CD4-positive, alpha-beta T cell treated with Interferon gamma for 1 hour (primary cell): Measurements from ENCODE around the gene POU2F1.

ENCODE experiments used
- DNase-seq: peaks from one replicate; pipeline ENCODE4 v3.0.0-alpha.2; 2020

POU2F1 gene

DNA sequence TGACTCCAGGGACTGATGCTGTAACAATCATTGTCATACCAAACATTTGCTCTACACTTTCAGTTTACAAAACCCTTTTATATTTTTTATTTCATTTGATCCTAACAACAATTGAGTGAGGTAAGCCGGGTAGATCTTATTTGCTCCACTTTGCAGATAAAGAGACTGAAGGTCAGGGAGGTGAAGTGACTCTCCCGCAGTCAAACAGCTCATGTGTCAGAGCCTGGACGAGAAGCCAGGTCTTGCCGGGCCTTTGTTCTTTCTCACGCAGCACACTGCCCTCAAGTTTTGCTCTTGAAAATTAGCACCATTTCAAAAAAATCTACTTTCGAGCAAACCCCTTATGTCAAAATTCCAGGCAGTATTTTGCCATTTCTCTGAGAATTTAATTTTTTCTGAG is 232.4 kb downstream of the POU2F1 start:
- no peak for DNase-seq

DNA sequence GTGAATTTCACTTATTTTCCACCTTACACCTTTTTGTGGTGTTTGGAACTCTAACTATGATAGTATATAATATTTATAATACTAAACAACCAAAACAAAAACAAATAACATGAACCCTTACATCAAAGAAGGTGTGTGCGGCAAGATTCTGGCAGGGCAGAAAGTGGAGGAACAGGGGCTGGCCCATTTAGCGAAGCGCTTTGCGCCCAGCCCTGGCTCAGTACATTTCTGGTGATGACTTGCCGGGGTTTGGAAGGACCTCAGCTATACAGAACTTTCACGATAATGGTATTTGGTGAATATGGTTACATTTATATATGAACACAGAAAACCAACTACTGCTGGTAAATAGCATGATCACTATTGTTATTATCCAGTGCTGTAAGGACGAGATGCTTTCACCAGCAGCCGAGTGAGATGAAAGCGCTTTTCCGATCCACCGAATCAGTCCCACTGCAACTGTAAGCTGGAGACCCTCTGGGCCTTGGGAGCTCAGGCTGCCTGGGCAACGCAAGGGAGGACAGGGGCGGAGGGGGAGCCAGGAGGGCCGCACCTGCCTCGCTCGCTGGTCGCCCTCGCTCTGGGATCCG is 233.7 kb downstream of the POU2F1 start:
- no peak for DNase-seq

DNA sequence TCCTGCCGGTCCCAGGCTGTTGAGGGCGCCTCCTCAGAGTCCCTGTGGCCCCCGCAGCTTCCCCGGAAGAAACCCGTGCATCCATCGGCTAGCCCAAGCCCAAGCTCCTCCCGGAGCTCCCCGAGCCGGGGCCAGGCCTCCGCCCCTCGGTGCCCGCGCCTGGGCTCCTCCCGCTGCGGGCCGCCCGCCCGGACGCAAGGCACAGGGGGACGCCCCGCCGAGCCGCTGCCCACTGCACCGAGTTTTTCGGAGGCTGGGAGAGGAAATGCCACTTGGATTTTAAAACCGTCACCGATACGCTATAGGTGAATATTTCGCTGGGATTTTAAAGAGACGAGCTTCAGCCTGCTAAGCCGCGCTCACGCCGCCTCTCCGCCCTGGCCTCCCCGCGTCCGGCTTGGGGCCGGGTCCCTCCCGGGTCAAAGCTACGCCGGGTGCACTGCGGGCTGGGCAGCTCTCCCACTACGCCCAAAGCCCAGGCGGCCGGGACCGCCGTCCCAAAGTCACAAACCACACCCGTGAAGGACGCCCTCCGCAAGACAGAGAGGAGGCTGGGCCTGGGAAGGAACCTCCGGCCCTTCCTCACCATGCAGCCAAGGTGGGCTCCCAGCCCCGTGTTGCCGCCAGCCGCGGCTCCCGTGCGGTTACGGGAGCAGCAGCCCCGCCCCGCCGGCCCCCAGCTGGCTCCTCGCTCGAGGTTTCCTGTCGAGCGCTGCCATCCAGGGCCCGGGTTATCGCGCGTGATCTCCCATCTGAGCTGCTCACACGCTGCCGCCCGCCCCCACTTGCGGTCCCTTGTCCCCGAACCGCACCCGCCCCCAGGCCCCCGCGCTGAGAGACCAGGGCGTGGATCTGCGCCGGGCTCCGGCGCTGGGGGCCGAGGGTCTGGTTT is 234.5 kb downstream of the POU2F1 start:
- peak; percentile 80 for DNase-seq

DNA sequence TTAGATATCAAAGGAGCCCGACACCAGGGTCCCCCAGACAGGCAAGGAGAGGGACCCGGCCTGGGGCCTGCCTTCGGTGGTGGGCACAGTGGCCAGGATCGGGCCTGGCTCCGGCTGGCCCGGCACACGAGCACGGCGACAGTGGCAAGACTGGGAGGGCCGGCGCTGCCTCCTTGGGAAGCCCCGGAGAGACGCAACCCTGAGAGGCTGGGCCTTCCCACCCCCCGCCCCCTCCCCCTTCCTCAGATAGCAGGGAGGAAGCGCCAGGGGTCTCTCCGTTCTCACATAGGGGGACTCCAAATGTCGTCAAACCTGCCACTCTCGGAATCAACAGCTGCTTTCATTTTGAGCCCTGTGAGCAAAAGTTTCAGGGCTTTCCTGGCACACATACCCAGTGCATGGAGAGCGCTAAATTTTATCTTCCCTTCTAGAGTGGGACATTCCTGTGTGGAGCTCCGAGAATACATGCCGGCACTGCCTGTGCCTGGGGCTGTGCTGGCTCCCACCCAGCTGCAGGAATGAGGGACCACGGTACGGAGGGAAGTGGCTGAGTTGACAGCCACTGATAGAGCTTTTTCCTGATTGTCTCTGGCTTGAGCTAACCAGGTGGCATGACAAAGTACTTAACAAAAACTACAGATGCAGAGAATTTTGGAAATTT is 235.2 kb downstream of the POU2F1 start:
- DNase-seq = peak; percentile 61

DNA sequence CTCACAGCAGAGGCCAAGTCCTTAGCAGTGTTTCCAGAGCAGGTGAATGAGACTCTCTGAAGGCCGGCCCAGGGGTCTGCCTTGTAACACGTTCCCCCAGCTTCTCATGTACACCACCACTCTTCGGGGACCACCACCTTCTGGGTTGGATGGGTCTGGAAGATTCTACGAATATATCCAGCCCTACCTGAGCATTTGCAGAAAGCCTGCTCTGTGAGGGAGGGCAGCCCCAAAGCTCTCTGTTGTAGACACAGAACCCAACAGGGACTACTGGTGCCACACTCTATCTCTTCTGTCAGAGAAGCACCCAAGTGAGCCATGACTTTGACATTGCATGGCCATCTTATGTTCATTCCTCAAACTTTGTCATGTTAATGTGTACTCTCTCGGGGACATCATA is 235.8 kb downstream of the POU2F1 start:
- DNase-seq = no peak

DNA sequence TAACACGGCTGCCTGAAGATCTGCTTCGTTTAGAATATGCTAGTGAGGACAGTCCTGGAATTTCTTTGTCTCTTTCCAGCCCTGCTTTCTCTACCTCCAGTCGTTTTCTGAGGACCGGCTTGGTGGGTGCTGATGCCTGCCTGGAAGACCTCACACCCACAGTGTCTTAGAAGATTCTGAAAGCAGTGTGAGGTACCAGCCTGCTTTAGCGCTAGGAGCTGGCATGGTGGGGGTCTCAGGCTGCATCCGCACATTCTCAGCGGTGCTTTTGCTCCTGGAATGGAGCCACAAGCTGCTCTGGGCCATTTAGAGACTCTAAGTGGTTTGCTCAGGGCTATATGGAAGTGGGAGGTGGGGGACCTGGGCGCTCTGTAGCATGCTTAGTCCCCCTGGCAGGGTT is 236.2 kb downstream of the POU2F1 start:
- no peak for DNase-seq

DNA sequence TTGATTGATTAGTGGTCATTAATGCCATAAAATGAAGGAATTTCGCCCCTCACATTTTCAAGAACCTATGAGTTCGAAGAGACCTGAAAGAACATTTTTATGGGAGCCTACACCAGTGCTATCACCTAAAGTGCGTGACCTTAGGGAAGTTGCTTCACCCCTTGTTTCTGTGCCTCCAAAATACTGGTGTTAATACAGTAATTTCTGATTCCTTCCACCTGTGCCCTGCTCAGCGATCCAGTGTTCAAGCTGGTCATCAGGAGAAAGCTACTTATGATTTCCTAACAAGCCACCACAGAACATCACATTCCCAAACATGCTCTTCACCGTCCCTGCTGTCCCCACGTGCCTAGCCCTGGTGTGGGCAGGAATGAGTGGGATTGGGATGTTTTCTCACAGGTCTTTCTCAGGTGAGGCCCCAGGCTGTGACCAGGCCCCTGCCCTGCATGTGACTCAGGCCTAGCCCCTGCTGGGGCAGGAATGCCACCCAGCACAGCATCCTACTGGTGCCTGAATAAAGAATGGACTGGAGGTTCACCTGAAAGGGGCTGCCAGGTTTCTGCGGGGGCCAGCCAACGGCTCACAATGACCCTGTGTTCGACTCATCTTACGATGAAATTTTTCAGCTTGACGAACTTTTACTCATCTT is 237.4 kb downstream of the POU2F1 start:
- no peak for DNase-seq

DNA sequence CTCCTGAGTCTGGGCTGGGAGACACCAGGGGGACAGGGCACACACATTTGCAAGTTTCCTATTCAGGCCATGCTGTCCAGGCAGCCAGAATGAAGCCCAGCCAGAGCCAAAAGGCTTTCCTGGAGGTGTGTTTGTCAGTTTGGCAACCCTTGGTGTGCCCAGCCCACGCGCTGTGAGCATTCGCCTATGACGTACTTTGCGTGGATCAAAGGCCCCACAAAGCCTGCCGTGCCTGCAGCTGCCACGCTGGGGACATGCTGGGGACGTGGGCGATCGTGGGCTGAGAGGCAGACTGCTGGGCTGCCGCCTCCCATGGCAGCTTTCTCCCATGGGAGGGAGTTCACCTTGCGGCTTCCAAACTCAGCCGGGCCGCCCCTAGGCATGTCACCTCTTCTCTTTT is 240.2 kb downstream of the POU2F1 start:
- DNase-seq = peak; percentile 68

DNA sequence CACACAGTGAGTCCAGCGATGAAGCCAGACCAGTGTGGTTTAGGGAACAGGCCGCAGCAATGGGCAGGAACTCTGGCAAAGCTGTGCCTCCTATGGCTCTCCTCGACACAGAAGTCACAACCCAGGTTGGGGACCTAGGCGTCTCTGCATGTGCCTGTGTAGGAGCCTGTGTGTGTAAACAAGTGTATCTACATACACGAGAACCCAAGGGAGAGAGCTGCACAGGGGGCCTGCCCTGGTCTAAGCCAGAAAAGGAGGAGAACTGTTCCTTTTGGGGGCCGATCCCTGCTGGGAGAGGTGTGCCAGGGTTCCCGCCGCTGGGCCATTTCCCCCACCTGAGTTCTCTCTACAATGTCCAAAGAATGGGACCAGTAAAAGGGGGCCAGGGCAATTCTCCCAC is 241.7 kb downstream of the POU2F1 start:
- DNase-seq = no peak

DNA sequence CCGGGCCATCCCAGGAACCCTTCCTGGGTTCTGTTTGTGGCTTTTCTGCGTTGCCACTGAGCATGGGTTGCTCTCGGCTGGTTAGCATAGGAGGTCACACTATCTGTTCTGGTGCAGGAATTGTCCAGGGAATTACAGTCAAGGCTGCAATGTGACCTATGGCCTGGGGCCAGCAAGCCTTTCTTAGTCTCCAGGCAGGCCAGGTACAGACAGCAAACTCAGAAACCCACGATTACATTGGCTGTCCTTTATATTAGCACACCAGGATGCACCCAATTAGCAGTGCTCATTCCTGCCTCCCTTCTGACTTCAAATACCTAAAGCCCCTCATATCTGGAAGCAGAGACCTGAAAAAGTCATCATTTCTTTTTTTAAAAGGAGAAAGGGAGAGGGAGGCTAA is 242.4 kb downstream of the POU2F1 start:
- no peak for DNase-seq

DNA sequence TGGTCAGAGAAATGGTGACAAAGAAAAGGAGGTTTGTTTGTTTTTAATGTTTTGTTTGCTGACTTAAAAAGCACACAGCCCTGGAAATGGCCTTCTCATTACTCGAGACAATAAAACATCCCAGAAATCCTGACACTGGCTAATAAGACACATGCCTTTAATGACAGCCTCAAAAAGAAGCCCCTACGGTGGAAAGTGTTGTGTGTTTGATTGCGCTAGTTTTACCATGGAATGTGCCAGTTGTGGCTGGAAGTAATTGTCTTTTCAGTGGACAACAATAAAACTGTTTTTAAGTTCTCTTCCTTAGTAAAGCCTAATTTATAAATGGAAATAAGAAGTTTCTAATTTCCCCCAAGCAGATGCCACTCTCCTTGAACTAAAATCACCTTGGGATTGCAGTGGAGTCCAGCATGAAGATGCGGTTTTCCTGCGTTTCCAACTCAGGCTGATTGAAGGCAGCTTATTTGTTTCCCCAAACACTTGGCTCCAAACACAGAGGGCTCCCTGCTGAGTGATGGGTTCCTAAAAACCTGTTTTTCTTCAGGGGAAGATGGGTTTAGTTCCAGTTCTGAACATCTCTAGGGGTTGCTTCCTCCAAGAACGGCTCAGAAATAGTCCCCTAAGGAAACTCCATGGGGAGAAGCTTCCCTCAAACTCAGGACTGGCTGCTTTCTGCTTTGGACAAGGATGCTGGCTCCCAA is 243.3 kb downstream of the POU2F1 start:
- no peak for DNase-seq

DNA sequence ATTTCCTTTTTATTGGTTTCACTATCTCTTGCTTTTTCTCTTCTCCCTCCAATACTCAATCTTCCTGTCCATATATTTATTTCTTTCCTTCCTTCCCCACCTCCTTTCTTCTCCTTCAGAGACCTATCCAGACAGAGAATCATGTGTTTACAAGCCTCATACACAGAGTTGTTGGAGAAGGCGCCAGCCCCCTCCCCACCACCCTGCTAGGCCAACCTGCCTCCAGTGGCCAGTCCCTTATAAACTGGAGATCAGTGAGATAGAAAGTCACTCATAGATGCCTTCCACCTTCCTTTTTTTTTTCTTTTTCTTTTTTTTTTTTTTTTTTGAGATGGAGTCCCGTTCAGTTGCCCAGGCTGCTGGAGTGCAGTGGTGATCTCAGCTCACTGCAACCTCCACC is 244.3 kb downstream of the POU2F1 start:
- no peak for DNase-seq

DNA sequence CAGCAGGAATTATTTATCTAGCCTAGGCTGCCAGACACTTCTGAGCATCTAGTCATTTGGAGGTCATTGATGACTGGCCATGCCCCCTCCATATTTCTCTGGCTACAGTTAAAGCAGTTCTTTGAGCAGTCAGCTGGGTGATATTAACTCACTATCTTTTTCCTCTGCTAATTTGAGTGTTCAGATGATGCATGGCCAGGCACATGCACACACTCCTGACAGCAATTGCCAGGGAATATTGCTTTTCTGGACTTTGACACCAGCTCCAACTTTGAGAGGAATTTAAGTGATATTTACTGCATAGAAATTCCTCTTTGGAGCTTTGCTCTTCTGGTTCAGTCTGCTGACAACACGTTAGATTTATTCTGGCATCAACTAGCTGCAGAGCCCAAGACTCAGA is 245.1 kb downstream of the POU2F1 start:
- no peak for DNase-seq

DNA sequence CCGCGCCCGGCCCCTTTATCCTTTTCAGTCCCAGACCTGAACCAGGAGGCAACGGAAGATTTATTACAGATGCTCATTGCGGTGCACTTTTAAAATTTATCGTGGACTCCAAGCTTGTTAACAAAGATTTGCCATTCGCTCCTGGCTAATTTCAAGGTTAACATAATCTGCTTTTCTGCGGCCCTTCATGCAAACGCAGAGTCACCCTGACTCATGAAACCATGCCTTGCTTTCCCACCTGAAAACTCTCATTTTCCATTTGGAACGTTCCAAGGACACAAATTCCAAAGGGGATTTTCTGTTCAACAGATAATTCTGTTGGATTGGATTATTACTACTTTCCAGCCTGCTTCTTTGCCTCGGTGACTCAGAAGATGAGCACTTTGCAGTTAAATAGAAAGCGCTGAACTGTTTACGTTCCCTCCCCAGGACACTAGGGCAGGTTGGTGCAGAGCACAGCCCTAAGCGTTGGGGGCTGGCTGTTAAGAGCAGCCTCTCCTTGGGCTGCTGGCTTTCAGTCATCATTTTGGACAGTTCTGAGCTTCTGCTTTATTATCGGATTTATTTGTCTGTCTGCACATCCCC is 246.5 kb downstream of the POU2F1 start:
- no peak for DNase-seq

DNA sequence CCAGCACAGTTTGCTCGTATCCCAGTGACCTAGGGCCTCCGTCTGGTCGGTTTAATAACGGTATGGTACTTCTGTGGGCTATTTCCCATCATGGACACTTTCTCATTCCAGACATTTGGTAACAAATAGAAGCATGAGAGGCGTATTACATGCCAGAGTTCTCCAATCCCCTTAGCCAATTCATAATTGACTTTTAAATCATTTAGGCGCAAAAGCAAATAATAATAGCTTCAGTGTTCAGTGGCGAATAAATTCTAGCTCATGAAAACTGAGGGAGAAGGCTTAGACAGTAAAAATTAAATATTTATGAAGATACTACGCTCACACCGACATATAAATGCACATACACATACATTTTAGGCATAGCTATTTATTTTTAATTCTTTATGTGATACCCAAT is 247.1 kb downstream of the POU2F1 start:
- DNase-seq = no peak

DNA sequence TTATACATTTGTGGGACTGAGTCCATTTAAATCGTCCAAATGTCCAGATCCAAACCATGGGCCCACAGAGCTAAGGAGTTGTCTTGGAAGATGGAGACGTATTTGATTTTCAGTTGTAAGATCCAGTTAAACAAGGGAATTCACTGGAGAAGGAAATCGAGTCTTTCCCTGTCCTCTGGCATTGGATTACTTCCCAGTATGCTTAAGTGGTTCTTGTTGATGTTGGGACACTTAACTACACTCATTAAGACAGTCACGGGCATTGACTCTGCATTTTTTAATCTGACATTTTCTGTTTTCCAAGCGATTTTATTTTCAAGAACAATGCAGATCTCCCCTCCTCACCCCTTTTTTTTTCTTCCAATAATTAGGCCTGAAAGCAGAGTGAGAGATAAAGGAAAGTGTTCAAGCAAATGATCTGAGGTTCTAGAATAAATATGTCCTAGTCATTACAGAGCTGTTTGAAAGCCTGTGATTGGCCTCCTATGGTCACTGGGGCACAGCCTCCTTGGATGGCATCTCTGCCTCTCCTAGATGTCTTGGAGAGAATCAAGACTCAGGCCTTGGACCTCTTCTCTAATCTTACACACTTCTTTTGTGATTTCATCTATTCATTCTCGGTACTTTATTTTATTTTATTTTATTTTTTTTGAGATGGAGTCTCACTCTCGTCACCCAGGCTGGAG is 248.7 kb downstream of the POU2F1 start:
- no peak for DNase-seq

DNA sequence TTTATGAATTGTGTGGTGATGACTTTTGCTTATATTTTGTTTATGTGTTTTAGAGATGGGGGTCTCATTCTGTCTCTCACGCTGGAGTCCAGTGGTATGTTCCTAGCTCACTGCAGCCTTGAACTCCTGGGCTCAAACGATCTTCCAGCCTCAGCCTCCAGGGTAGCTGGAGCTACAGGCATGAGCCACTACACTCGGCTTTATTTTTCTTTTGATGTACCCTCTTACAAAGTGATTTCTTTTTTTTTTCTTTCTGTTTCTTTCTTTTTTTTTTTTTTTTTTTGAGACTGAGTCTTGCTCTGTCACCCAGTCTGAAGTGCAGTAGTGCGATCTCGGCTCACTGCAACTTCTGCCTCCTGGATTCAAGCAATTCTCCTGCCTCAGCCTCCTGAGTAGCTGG is 250.9 kb downstream of the POU2F1 start:
- no peak for DNase-seq

DNA sequence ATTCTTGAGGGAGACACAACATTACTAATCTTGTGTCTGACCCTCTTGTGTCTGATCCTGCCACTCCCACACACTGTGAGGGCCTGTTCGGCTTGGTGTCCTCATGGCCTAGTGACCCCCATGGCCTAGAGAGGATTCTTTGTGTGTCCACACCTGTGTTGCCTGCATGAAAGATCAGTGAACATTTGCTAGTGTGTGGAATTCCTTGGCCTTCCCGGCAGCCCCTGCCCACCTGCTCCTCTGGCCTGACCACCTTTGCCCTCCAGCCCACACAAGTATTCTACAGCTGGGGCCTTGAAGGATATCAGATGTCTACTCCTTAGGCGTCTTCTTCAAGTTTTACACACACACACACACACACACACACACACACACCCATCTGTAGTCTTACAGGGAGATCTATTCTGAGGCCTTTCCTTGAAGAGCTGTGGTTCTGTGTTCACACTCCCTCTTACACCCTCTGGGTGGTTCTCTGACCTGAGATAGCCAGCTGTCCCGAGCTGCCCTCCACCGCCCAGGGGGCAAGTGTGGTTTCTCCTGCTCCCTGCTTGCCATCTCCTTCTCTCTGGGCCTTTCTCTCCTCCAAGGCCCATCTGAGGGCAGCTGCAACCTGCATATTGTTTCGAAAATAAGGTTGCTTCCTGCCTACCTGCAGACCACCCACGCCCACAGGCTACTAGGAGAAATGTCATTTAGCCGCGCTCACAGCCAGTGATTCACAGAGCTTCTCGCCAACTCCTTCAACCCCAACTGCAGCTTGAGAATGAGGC is 252.3 kb downstream of the POU2F1 start:
- DNase-seq = no peak

DNA sequence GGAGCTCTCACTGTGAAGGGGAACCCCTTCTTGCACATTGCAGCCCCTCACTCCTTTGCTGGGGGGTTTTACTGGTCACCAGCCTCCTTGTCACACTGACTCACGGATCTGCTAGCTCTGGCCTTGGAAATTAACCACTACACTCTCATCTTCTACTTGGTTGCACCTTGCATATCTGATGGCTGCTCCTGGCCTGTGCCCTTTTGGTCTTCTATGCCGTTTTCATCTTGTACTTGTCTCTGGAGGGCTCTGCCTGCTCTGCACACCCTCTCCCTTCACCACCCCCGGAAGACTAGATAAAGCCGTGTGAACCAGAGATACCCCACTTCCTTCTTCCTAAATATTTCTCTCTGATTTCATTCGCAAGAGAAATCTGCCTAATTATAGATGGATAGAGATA is 253.1 kb downstream of the POU2F1 start:
- DNase-seq = no peak

DNA sequence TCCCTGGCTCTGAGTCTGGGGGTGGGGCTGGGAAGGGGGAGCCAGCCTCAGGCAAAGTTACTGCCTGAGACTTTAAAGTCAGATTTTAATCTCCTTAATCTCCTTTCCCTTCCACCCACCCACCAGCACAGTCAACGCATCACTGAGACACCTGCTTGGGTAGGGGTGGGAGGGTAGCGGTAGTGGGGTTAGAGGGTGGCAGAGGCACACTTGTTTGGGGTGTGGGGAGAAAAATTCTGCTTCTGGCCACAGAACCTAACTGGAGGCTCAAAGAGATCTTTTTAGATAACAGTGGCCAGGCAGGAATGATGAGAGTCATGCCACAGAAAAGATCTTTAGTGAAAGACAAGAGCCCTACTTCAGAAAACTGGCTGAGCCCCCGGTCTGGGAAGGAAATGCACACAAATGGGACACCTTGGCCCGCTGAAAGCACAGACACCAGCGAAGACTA is 253.5 kb downstream of the POU2F1 start:
- peak; percentile 45 for DNase-seq

DNA sequence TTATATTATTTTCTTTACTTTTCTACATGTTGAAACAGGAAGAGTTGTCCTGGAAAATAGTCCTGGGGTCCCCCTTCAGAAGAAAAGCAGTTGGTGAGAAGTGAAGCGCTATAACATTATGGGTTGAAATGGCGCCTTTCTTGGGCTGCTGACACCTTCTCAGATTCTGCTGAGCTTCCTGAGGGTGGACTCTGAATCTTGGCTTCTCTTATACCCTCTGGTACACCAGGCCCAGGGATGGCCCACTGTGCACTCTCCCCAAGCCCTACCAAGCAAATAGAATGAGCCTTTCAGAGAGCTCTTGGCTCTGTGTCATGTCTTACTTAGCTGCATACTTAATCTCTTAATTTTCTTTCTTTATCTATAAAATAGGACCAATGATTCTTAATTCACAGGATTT is 255.4 kb downstream of the POU2F1 start:
- DNase-seq = no peak
